Activated CD8-positive, alpha-beta memory T cell treated with anti-CD3 and anti-CD28 coated beads, Interleukin-2, amount 50 U/mL, for 4 hours (primary cell): ENCODE measurements around the gene SPANXA1.
"Not testable (repeated sequence)": the region's sequence is repeated elsewhere in the genome, so short reads cannot be mapped to it uniquely, and the experiment has no call there.

Experiments used
- DNase-seq: peaks from one replicate; pipeline ENCODE4 v3.0.0-alpha.2; 2020

Gene SPANXA1, protein sequence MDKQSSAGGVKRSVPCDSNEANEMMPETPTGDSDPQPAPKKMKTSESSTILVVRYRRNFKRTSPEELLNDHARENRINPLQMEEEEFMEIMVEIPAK

DNA sequence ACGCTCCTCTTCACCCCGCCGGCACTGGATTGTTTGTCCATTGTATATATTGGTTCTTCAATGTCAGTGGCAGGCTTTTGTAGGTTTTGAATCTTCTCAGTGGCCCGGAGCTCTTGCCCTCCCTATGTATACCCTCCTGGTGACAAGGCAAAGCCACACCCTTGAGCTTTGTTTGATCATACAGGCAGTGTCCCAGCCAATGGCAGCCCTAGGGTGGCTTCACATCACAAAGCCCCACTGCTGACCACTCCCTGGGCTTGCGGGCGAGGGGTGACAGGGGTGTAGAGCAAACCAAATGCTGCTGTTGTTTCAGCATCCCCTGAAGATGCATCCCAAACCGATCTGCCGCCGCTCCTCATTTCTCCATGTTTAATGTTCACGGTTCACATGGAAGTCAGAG, at the start of gene SPANXA1:
TSS of gene SPANXA1 (minus strand) at position 101 of the 400 bp plus-strand sequence. CDS start at position 41, 60 bp downstream.
- DNase-seq, result not testable (repeated sequence)

DNA sequence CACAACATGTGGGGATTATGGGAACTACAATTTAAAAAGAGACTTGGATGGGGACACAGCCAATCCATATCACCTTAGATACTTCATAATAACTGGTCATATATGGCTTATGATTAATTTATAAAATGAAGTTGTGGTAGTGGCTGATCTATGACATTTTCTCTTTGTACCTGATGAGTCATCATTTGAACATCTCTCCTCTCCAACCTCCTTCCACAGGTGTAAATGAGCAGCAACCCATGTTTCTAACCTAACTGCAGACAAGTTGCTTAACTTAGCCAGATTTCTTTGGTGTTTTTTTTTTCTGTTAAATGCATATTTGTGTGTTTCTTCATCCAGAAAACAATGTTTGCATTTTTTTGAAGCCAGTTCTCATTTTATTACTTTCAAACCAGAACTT, 47.6 kb upstream of the SPANXA1 start:
- no peak for DNase-seq

DNA sequence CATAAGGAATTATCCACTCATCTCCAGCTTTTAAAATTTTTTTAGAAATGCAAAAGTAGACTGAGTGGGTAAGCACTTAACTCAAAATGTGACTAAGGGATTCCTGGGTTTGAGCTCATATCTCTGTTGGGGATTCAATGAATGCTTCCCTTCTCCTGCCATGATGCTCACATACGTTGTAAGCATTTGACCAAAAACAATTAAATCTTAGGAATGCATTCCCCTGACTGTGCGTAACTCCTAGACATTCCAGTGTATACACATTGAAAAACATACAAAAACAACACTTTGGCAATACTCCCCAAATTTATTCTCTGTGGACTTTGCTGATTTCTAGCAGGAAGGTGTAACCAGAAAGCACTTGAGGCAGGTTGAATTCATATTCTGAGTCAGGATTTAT, 34.8 kb upstream of the SPANXA1 start:
- DNase-seq, result no peak

DNA sequence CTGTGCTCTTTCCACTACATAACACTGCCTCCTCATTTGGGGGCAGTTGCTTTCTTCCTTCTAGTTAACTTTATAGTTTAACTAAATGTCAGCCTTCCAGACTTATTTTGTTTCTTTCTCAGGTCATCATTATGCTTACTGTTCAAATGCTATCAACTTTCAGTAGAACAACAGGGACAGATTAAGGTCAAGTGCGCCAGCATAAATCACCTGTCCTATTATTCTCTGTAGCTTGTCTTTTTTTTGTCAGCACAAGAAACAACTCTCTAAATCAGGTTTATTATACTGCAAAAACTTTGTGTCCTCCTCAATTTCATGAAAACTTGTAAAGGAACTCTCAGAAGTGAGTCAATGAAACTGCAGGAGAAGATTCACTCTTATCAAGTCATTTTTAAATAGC, 24.6 kb upstream of the SPANXA1 start:
- DNase-seq, result no peak

DNA sequence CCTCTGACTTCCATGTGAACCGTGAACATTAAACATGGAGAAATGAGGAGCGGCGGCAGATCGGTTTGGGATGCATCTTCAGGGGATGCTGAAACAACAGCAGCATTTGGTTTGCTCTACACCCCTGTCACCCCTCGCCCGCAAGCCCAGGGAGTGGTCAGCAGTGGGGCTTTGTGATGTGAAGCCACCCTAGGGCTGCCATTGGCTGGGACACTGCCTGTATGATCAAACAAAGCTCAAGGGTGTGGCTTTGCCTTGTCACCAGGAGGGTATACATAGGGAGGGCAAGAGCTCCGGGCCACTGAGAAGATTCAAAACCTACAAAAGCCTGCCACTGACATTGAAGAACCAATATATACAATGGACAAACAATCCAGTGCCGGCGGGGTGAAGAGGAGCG, 4.9 kb upstream of the SPANXA1 start, which contains the start of gene SPANXA2:
TSS of gene SPANXA2 (plus strand) at position 301 of the 400 bp plus-strand sequence. CDS start at position 361, 60 bp downstream.
- not testable (repeated sequence) for DNase-seq

DNA sequence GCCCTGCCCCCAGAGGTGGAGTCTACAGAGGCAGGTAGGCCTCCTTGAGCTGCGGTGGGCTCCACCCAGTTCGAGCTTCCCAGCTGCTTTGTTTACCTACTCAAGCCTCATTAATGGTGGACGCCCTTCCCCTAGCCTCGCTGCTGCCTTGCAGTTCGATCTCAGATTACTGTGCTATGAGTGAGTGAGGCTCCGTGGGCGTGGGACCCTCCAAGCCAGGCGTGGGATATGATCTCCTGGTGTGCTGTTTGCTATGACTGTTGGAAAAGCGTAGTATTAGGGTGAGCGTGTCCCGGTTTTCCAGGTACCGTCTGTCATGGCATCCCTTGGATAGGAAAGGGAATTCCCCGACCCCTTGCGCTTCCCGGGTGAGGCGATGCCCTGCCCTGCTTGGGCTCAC, 42.0 kb downstream of the SPANXA1 start:
- DNase-seq, result not testable (repeated sequence)
